ENCODE measurements around the gene ERC2.

The ERC2 gene

DNA sequence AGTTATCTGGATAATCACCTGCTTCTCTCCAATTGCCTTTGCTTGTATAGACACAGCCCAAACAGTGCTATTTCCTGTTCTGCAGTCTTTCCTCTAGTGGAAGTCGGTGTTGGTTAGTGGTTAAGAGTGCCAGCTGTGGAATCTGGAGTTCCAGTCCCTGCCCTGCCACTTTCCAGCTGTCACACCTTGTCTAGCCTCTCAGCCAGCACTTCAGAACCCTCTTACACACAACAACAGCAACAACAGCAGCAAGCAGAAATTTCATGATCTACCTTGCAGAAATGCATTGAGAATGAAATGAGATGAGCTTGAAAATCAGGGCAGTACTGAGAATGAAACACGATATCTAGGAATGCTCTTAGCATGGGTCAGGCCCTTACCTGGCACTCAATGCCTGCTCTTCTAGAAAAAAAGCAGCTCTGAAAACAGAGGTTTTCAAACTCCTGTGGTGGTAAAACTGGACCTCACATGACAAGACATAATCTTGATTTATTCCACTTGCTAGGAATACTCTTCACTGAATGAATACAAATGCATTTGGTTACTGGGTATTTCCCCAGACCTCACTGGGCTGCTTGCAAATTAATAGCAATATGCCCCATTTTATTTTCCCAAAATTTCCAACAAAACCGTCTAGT is 977.9 kb downstream of the ERC2 start:
- DNase-seq (ENCODE audit: low read depth), result no peak

DNA sequence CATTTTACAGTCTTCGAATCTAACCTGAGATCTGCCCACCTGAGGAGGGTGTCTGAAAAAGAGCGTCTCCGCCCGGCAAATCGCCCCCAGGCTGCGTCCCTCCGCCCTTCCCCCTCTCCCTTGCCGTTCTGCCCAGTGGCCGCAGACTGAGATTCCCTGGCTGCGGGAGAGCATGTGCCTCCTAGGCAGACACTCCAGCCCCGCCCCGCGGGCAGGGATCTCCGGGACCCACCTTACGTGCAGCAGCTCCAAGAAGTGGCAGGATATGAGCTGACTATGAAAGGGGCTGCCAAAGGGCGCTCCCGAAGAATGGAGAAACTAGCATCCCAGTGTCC is 978.5 kb downstream of the ERC2 start:
- no peak for DNase-seq (ENCODE audit: low read depth)

GRCh38 chr3:55488398-55489055 is 979.7 kb downstream of the ERC2 start:
- no peak for DNase-seq (ENCODE audit: low read depth)

DNA sequence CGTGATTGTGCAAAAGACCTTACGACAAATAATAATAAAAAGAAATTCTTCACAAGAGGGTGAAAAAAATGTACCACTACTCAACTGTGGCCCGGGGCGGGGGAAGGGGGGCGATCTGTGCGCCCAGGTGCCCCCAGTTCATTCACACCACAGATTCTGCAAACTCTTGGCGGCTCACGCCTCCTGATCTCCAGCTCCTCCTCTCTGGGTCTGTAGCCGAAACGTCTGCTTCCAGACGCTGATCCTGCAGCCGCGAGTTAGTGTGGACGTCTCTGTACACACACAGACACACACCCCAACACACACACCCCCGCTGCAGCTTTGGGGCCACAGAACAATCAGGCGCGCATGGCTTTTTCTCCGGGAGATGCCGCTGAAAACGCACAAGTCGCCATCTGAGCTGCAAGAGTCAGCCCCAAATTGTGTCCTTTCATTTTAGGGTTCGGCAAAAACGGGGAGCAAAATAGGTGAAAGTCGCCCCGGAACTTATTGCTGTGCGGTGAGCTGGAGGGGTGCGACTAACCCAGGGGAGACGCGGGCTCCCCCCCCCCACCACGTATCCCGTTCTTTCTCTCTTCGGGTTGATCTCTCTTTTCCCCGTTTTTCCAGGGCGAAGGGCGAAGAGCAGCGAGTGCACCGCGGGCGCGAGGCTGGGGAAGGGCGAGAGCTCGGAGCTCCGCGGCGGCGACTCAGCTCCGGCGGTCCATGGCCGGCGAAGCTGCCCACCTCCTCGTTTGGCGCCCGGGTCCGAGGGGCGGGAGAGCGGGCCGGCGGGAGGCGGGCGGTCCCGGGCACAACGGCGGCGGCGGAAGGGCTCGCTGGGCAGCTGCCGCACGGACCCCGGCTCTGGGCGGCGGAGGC is 980.7 kb downstream of the ERC2 start:
- no peak for DNase-seq (ENCODE audit: low read depth)

DNA sequence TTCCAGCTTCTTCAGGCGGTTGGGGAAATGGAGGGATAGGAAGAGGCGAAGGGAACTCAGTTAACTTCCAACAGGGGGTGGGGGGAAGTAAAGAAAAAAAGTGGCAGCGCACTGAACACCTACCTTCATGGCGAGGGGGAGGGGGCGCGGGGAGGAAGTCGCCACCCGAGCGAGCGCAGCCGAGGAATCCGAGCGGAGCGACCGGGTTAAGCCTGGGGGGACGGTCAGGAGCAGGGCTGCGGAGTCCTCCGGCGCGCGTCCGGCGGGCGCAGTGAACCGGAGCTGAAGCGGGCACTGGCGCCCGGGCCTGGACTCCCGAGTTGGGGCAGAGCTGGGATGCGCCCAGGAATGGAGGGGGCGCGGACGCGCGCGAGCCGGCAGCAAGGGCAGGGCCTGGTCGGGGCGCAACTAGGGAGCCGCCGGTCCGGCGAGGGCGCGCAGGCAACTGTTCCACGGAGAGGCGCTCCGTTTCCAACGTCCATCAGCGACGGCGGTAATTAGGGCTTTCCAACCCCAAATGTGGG is 981.3 kb downstream of the ERC2 start, which contains the start of gene WNT5A:
Gene WNT5A (minus strand): TSS at position 450 of the 524 bp plus-strand sequence. CDS start 321 bp downstream, at position 129.
- no peak for DNase-seq (ENCODE audit: low read depth)

- no peak for DNase-seq (ENCODE audit: low read depth)
Measured at GRCh38 chr3:55486101-55486856, 982.0 kb downstream of the ERC2 start.

- DNase-seq (ENCODE audit: low read depth), result no peak
Measured at GRCh38 chr3:55484801-55485791, 983.2 kb downstream of the ERC2 start.

- DNase-seq (ENCODE audit: low read depth), result no peak
Measured at GRCh38 chr3:55484191-55484689, 984.0 kb downstream of the ERC2 start.

DNA sequence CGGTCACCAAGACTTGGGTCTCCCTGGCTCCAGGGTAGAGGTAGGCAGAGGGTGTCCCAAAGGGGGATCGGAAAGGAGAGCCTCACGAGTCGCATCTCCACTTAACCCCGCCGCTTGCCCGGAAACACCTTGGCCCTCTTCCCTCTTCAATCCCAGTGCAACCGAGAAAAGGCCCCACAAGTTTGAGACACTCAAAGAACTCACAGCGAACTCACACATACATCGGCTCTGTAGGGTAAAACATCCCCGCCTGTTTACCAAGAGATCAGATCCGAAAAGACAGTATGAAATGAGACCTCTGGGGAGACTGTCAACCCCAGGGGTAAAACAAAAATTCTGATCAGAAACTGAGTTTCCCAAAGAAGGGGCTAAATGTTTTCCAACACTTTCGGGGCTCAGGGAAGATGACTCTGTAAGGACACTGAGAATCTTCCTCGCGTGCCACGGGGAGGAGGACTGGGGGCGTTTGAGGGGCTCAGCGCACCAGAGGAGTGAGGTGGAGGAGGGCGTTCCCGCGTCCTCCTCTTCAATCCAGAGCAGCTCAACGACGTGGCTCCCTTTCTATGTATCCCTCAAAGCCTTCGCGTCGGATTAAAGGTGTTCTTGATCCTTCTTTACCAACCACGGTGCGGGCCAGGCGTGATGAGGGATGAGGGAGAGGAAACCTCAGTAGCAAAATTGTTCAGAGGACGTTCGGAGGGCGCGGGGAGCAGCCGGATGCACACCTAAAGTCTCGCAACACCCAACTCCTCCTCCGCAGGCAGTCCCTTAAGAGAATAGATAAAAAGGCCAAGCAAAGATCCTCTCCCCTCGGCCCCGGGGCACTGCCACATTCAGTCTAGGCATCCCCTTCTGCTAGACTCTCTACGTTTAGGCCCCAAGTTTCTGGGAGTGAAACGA is 984.8 kb downstream of the ERC2 start:
- DNase-seq (ENCODE audit: low read depth), result no peak

- DNase-seq (ENCODE audit: low read depth), result no peak
Measured at GRCh38 chr3:55482496-55483195, 985.6 kb downstream of the ERC2 start.

DNA sequence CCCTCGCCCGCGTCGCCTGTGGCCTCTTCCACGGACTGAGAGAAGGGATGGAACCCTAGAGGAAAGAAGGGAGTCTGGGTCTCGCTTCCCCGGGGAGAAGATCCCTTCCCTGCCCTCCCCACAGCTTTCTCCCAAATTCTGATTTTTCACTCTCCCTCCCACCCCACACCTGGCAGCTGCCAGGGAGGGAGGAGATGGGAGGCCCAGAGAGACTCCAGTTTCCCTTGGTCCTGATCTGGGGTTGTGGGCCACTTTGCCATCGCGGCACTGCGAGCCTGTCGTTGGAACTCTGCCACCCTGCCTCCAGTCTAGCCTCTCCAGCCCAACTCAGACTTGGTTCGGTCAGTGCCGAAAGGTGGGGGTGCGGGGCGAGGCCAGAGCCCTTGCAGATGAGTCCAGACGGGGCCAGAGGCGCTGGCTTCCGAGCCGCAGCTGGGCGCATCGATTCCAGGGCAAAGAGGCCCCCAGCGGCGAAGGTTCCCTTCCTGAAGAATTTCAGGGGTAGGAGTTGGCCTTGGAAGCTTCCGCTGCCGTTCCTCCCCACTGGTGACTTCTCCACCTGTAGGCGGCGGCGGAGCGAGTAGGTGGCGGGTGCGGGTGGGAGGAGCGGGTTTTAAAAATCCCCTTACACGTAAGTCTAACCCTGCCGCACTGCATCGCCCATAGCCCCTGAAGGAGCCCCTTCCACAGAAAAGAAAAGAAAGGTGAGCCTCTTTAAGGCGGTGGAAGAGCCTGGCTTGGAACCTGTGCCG is 986.3 kb downstream of the ERC2 start:
- DNase-seq (ENCODE audit: low read depth), result no peak

GRCh38 chr3:55480911-55481743 is 987.1 kb downstream of the ERC2 start:
- no peak for DNase-seq (ENCODE audit: low read depth)

DNA sequence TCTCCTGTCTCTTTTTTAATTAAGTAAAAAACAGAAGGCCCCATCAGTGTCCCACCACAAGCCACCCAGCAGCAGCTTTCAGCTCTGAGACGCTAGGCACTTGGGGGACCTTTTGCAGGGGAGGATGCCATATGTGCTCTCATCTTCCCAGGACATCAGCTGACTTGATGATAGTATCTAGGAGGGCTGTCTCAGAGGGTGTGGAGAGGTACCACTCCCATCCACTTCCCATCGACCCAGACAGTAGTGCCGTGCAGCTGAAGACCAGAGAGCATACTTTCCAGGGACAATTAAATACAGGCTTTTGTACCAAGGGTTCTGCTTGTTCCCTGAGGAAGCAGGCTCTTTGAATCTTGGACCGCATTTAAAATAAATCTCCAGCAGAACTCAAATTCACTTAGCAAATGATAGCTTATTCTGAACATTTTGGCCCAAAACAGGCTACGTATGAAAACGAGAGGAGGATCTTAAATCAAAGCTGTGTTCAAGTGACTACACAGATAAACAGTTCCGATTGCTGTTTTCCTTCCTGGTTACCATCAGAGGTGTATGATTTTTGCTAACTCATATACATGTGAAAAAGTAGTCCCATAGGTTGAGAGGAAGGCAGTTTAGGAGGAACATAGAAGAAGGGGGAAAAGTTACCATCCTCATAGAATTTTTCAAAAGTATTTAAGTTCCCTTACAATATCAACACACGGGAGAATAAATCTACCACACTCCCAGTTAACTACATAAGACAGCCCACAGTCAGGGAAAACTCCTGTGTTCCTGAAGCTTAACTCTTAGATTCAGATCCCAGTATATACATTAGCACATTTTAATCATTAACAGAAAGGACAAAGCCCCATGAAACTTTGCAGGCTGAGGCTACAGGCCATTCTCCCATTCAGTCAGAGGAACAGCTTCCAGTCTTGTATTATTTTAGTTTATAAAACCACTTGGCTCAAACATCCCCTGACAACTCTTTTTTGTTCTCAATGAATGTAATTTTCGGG is 990.7 kb downstream of the ERC2 start:
- no peak for DNase-seq (ENCODE audit: low read depth)

GRCh38 chr3:55476515-55476914 is 991.8 kb downstream of the ERC2 start:
- DNase-seq (ENCODE audit: low read depth), result no peak

GRCh38 chr3:55474213-55474632 is 994.0 kb downstream of the ERC2 start:
- no peak for DNase-seq (ENCODE audit: low read depth)

DNA sequence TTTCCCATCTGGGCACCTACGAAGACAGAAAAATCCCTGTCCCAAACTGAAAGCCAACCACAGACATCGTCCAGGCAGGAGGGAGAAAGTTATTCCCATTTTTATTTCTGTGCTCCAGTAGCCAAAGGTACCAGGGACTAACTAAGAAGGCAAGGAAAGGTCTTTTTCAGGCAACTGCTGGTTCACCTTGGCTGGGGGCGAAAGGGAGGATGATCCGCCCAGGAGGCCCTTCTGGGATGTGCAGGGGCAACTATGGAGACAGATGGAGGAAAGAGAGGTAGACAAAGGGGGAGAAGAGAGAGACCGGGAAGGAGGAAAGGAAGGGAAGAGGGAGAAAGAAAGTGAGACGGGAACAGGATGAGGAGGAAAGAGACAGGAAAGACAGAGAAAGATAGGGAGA is 994.5 kb downstream of the ERC2 start:
- DNase-seq (ENCODE audit: low read depth), result no peak

Measured in activated T-cell treated with anti-CD3 and anti-CD28 coated beads for 24 hours (primary cell).